ENCODE results near the gene REEP5. TPM values are rescaled to one million over a fixed set of nuclear protein-coding genes. Genes with fewer than 3 reads are reported as not detected.

Gene REEP5
- total RNA-seq, 1 donor from 2014 or later: 120 TPM

DNA sequence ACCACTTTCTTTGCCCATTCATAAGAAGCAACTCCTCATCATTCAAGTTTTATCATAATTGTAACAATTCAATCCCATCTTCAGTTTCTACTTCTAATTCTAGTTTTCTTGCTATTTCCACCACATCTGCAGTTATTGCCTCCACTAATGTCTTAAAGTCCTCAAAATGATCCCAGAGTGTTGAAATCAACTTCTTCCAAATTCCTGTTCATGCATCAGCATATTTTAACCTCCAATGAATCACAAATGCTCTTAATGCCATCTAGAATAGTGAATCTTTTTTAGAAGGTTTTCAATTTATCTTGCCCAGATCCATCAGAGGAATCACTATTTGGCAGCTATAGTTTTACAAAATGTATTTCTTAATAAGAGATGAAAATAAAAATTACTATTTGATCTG is 64.2 kb downstream of the REEP5 start:
- Histone ChIP-seq H4K20me1 (ENCODE audit: insufficient read depth, low read length) (peaks cover 10% of the 10 kb centered on the region), H3K4me1 (ENCODE audit: insufficient read depth, low read length) (peaks cover 14% of the 10 kb centered on the region), H3K36me3 (ENCODE audit: insufficient read depth, low read length) (no peaks in the 10 kb centered on the region), H3K79me2 (ENCODE audit: insufficient read depth, low read length) (peaks cover 18% of the 10 kb centered on the region), H3K9me3 (ENCODE audit: insufficient read depth, low read depth, low read length) (no peaks in the 10 kb centered on the region), H3K27me3 (ENCODE audit: insufficient read depth, low read length) (peaks cover 2% of the 10 kb centered on the region), H3K9ac (ENCODE audit: low read length) (no peak overlapping the region), H3K27ac (ENCODE audit: low read depth, low read length) (no peak overlapping the region), H3K4me3 (ENCODE audit: insufficient read depth, low read depth, low read length) (no peak overlapping the region), H3K4me2 (ENCODE audit: low read length) (no peak overlapping the region), H2AFZ (ENCODE audit: low read depth, low read length) (no peak overlapping the region)
- no peak for DNase-seq (ENCODE audit: low read depth)
- Mint-ChIP-seq H3K27me3 (ENCODE audit: low read depth, unreplicated experiment) (no peaks in the 10 kb centered on the region), H3K9me3 (ENCODE audit: unreplicated experiment) (peaks cover 6% of the 10 kb centered on the region), H3K4me1 (ENCODE audit: low read depth, unreplicated experiment) (peaks cover 7% of the 10 kb centered on the region), H3K4me3 (ENCODE audit: unreplicated experiment) (no peak overlapping the region), H3K27ac (ENCODE audit: unreplicated experiment) (no peak overlapping the region), H3K36me3 (ENCODE audit: low read depth, unreplicated experiment) (peaks cover 2% of the 10 kb centered on the region)
- FAIRE-seq: no peak
- TF ChIP-seq, protein P1, sequence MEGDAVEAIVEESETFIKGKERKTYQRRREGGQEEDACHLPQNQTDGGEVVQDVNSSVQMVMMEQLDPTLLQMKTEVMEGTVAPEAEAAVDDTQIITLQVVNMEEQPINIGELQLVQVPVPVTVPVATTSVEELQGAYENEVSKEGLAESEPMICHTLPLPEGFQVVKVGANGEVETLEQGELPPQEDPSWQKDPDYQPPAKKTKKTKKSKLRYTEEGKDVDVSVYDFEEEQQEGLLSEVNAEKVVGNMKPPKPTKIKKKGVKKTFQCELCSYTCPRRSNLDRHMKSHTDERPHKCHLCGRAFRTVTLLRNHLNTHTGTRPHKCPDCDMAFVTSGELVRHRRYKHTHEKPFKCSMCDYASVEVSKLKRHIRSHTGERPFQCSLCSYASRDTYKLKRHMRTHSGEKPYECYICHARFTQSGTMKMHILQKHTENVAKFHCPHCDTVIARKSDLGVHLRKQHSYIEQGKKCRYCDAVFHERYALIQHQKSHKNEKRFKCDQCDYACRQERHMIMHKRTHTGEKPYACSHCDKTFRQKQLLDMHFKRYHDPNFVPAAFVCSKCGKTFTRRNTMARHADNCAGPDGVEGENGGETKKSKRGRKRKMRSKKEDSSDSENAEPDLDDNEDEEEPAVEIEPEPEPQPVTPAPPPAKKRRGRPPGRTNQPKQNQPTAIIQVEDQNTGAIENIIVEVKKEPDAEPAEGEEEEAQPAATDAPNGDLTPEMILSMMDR (IDR thresholded peaks at IDR 0.05; ENCODE audit: insufficient read depth, low read depth, low read length): no peak
- no peak for TF ChIP-seq EZH2 (IDR thresholded peaks at IDR 0.05; ENCODE audit: insufficient read depth, low read length)

DNA sequence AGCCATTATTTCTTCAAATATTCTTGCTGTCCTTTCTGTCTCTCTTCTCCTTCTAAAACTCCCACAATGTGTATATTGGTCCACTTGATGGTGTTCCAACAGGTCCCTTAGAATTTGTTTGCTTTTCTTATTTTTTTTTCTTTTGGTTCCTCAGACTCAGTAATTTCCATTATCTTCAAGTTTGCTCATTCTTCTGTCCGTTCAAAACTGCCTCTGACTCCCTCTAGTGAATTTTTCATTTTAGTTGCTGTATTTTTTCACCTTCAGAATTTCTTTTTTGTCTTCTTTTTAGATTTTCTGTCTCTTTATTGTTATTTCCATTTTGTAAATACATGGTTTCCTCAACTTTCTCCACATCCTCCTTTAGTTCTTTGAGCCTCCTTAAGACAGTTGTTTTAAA is 67.4 kb downstream of the REEP5 start:
- H3K27me3 Mint-ChIP-seq (ENCODE audit: low read depth, unreplicated experiment): no peaks in the 10 kb centered on the region
- Histone ChIP-seq H3K79me2 (ENCODE audit: insufficient read depth, low read length) (no peaks in the 10 kb centered on the region), H2AFZ (ENCODE audit: low read depth, low read length) (no peak overlapping the region), H3K27ac (ENCODE audit: low read depth, low read length) (no peak overlapping the region), H3K9ac (ENCODE audit: low read length) (no peak overlapping the region), H3K27me3 (ENCODE audit: insufficient read depth, low read length) (peaks cover 2% of the 10 kb centered on the region), H3K4me1 (ENCODE audit: insufficient read depth, low read length) (no peaks in the 10 kb centered on the region), H3K4me3 (ENCODE audit: insufficient read depth, low read depth, low read length) (no peak overlapping the region), H3K4me2 (ENCODE audit: low read length) (no peak overlapping the region), H4K20me1 (ENCODE audit: insufficient read depth, low read length) (no peaks in the 10 kb centered on the region), H3K36me3 (ENCODE audit: insufficient read depth, low read length) (no peaks in the 10 kb centered on the region), H3K9me3 (ENCODE audit: insufficient read depth, low read depth, low read length) (no peaks in the 10 kb centered on the region)
- peak; percentile 56 for FAIRE-seq
- peaks cover 3% of the 10 kb centered on the region for H3K9me3 Mint-ChIP-seq (ENCODE audit: unreplicated experiment)
- TF ChIP-seq, protein P1 (IDR thresholded peaks at IDR 0.05; ENCODE audit: insufficient read depth, low read depth, low read length): no peak
- TF ChIP-seq EZH2 (IDR thresholded peaks at IDR 0.05; ENCODE audit: insufficient read depth, low read length): no peak
- no peak overlapping the region for H3K4me3 Mint-ChIP-seq (ENCODE audit: unreplicated experiment)
- no peak for DNase-seq (ENCODE audit: low read depth)
- no peak overlapping the region for H3K27ac Mint-ChIP-seq (ENCODE audit: unreplicated experiment)
- no peaks in the 10 kb centered on the region for H3K36me3 Mint-ChIP-seq (ENCODE audit: low read depth, unreplicated experiment)
- peaks cover 1% of the 10 kb centered on the region for H3K4me1 Mint-ChIP-seq (ENCODE audit: low read depth, unreplicated experiment)

DNA sequence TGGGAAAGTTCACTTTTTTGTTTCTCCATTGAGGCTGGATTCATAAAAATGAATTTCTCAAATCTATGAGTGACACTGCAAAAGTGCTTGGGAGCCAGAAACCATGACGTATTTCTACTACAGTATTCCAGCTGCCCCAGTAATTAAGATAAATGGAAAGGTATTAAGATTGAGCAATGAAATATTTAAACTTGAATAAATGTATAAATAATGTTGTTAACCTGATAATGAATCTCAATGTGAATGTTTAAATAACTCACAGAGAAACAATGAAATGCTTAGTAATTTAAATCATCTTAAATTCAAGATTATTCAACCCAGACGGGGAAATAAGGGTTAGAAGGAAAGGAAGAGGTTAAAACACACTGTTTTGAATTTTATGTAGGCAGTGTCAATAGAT is 72.1 kb downstream of the REEP5 start:
- no peaks in the 10 kb centered on the region for H3K36me3 Mint-ChIP-seq (ENCODE audit: low read depth, unreplicated experiment)
- Histone ChIP-seq H3K9me3 (ENCODE audit: insufficient read depth, low read depth, low read length) (no peaks in the 10 kb centered on the region), H3K9ac (ENCODE audit: low read length) (no peak overlapping the region), H3K4me2 (ENCODE audit: low read length) (no peak overlapping the region), H3K4me3 (ENCODE audit: insufficient read depth, low read depth, low read length) (no peak overlapping the region), H3K27ac (ENCODE audit: low read depth, low read length) (no peak overlapping the region), H3K36me3 (ENCODE audit: insufficient read depth, low read length) (no peaks in the 10 kb centered on the region), H3K4me1 (ENCODE audit: insufficient read depth, low read length) (no peaks in the 10 kb centered on the region), H2AFZ (ENCODE audit: low read depth, low read length) (no peak overlapping the region), H3K79me2 (ENCODE audit: insufficient read depth, low read length) (no peaks in the 10 kb centered on the region), H4K20me1 (ENCODE audit: insufficient read depth, low read length) (no peaks in the 10 kb centered on the region), H3K27me3 (ENCODE audit: insufficient read depth, low read length) (peaks cover 2% of the 10 kb centered on the region)
- FAIRE-seq (no peak), DNase-seq (ENCODE audit: low read depth) (no peak)
- no peak overlapping the region for H3K27ac Mint-ChIP-seq (ENCODE audit: unreplicated experiment)
- TF ChIP-seq, protein P1 (IDR thresholded peaks at IDR 0.05; ENCODE audit: insufficient read depth, low read depth, low read length): no peak
- H3K4me3 Mint-ChIP-seq (ENCODE audit: unreplicated experiment): no peak overlapping the region
- H3K4me1 Mint-ChIP-seq (ENCODE audit: low read depth, unreplicated experiment): peaks cover 2% of the 10 kb centered on the region
- peaks cover 3% of the 10 kb centered on the region for H3K9me3 Mint-ChIP-seq (ENCODE audit: unreplicated experiment)
- no peaks in the 10 kb centered on the region for H3K27me3 Mint-ChIP-seq (ENCODE audit: low read depth, unreplicated experiment)
